Measurements from ENCODE around the gene SCNN1A. TPM values are rescaled to one million over a fixed set of nuclear protein-coding genes. Genes with fewer than 3 reads are reported as not detected.

Gene SCNN1A
- total RNA-seq, 6 donors from 2014 or later, result 153 to 594 (median 346) TPM

- peak in 1 of 2 donors; percentile 54 for ATAC-seq (ENCODE audit: low FRiP score in 2 of 2)
- Histone ChIP-seq H3K4me3 (no peak overlapping the region), H3K27me3 (no peaks in the 10 kb centered on the region), H3K36me3 (peaks cover 7 to 27% (median 19%) of the 10 kb centered on the region in 4 donors), H3K27ac (peak overlapping the region; percentile 3 to 76 (median 50)), H3K4me1 (peaks cover 25 to 40% (median 28%) of the 10 kb centered on the region in 4 donors), H3K9me3 (no peaks in the 10 kb centered on the region)
- no peak for DNase-seq
- TF ChIP-seq CTCF (IDR thresholded peaks at IDR 0.05), result no peak
- no peak for TF ChIP-seq EP300 (IDR thresholded peaks at IDR 0.05)
- TF ChIP-seq POLR2AphosphoS5 (IDR thresholded peaks at IDR 0.05), result no peak
- TF ChIP-seq POLR2A (IDR thresholded peaks at IDR 0.05), result no peak
- WGBS, 2 donors, result 54 to 65% methylated on average over 9 of the region's 9 CpGs
Observed at GRCh38 chr12:6352193-6353173, 22.9 kb downstream of the SCNN1A start.

GRCh38 chr12:6351622-6352021 lies 23.7 kb downstream of the SCNN1A start:
- ATAC-seq (ENCODE audit: low FRiP score in 2 of 2), result no peak
- 70 to 82% methylated on average over 5 of the region's 5 CpGs for WGBS, 2 donors
- no peak for DNase-seq
- Histone ChIP-seq H3K36me3 (peaks cover 7 to 31% (median 19%) of the 10 kb centered on the region in 4 donors), H3K4me1 (peaks cover 33 to 48% (median 37%) of the 10 kb centered on the region in 4 donors), H3K4me3 (no peak overlapping the region), H3K9me3 (no peaks in the 10 kb centered on the region), H3K27me3 (no peaks in the 10 kb centered on the region), H3K27ac (peak overlapping the region in 3 of 4 donors; percentile 43 to 76 (median 55))
- no peak for TF ChIP-seq POLR2AphosphoS5 (IDR thresholded peaks at IDR 0.05)
- no peak for TF ChIP-seq CTCF (IDR thresholded peaks at IDR 0.05)
- no peak for TF ChIP-seq POLR2A (IDR thresholded peaks at IDR 0.05)
- no peak for TF ChIP-seq EP300 (IDR thresholded peaks at IDR 0.05)

GRCh38 chr12:6347367-6348338 lies 27.7 kb downstream of the SCNN1A start:
- peak; percentile 61 to 65 for ATAC-seq (ENCODE audit: low FRiP score in 2 of 2)
- TF ChIP-seq POLR2AphosphoS5 (IDR thresholded peaks at IDR 0.05), result peak; percentile 54 to 69
- peak in 1 of 6 experiments; percentile 10 for TF ChIP-seq CTCF (IDR thresholded peaks at IDR 0.05)
- TF ChIP-seq EP300 (IDR thresholded peaks at IDR 0.05), result peak in 2 of 4 donors; percentile 11 to 38
- TF ChIP-seq POLR2A (IDR thresholded peaks at IDR 0.05), result peak in 2 of 4 donors; percentile 29 to 56
- H3K9me3 ChIP-seq, result no peaks in the 10 kb centered on the region
- peak overlapping the region in 2 of 4 donors; percentile 6 to 8 for H3K4me3 ChIP-seq
- WGBS, 2 donors, result 45 to 59% methylated on average over 13 to 19 of the region's 19 CpGs
- peaks cover 54 to 65% (median 62%) of the 10 kb centered on the region in 4 donors for H3K4me1 ChIP-seq
- no peaks in the 10 kb centered on the region for H3K27me3 ChIP-seq
- H3K27ac ChIP-seq, result peak overlapping the region; percentile 78 to 93 (median 84)
- peaks cover 3 to 24% (median 3%) of the 10 kb centered on the region in 4 donors for H3K36me3 ChIP-seq
- DNase-seq, result peak in 1 of 2 donors; percentile 74

GRCh38 chr12:6346942-6347341 lies 28.4 kb downstream of the SCNN1A start:
- TF ChIP-seq EP300 (IDR thresholded peaks at IDR 0.05), result no peak
- no peak for TF ChIP-seq POLR2A (IDR thresholded peaks at IDR 0.05)
- TF ChIP-seq CTCF (IDR thresholded peaks at IDR 0.05), result no peak
- 78 to 88% methylated on average over 8 of the region's 8 CpGs for WGBS, 2 donors
- DNase-seq, result no peak
- H3K9me3 ChIP-seq, result no peaks in the 10 kb centered on the region
- peak overlapping the region; percentile 78 to 93 (median 84) for H3K27ac ChIP-seq
- peak overlapping the region in 1 of 4 donors; percentile 6 for H3K4me3 ChIP-seq
- H3K36me3 ChIP-seq, result peaks cover 3 to 19% (median 3%) of the 10 kb centered on the region in 4 donors
- H3K4me1 ChIP-seq, result peaks cover 54 to 64% (median 62%) of the 10 kb centered on the region in 4 donors
- no peak for ATAC-seq (ENCODE audit: low FRiP score in 2 of 2)
- no peaks in the 10 kb centered on the region for H3K27me3 ChIP-seq

All from upper lobe of left lung (tissue), 6 donors.